KMS-11 (cell line): Measurements from ENCODE around the gene ARHGDIB.

ENCODE experiments used
- H2AFZ ChIP-seq: fragments of 200-600 bp; sonication (generic); 2 replicates; pipeline ENCODE4 v1.6.1; 2016; ENCODE audit warnings: antibody characterized with exemption, mixed run types, low read depth
- H3K27ac ChIP-seq: fragments of 200-600 bp; sonication (generic); 2 replicates; pipeline ENCODE4 v1.6.1; 2016; ENCODE audit warnings: mild to moderate bottlenecking, mixed run types
- H3K27me3 ChIP-seq: fragments of 200-600 bp; sonication (generic); 2 replicates; pipeline ENCODE4 v1.6.1; 2017; ENCODE audit warnings: mild to moderate bottlenecking, low read depth, mixed run types, moderate library complexity; ENCODE audit not compliant: insufficient read depth
- H3K36me3 ChIP-seq: fragments of 200-600 bp; sonication (generic); 2 replicates; pipeline ENCODE4 v1.6.1; 2017; ENCODE audit warnings: mild to moderate bottlenecking, mixed run types; ENCODE audit not compliant: insufficient read depth
- H3K4me1 ChIP-seq: fragments of 200-600 bp; sonication (generic); 2 replicates; pipeline ENCODE4 v1.6.1; 2016; ENCODE audit warnings: mild to moderate bottlenecking, low read depth, mixed run types; ENCODE audit not compliant: poor library complexity, severe bottlenecking
- H3K4me2 ChIP-seq: fragments of 200-600 bp; sonication (generic); 2 replicates; pipeline ENCODE4 v1.7.0; 2016; ENCODE audit warnings: mild to moderate bottlenecking, mixed run types
- H3K4me3 ChIP-seq: fragments of 200-600 bp; sonication (generic); IDR thresholded peaks from 2 replicates; pipeline ENCODE4 v1.6.1; 2017; ENCODE audit warnings: low read depth, low read length, mixed read lengths; ENCODE audit not compliant: insufficient read depth
- H3K79me2 ChIP-seq: fragments of 200-600 bp; sonication (generic); 2 replicates; pipeline ENCODE4 v1.6.1; 2016; ENCODE audit warnings: low read depth, mixed run types; ENCODE audit not compliant: insufficient read depth
- H3K9ac ChIP-seq: fragments of 200-600 bp; sonication (generic); 2 replicates; pipeline ENCODE4 v1.6.1; 2016; ENCODE audit warnings: mild to moderate bottlenecking, mixed run types
- H4K20me1 ChIP-seq: fragments of 200-600 bp; sonication (generic); 2 replicates; pipeline ENCODE4 v1.6.1; 2016; ENCODE audit warnings: mild to moderate bottlenecking, mixed run types; ENCODE audit not compliant: insufficient read depth
- CTCF ChIP-seq: fragments of 200-600 bp; sonication (generic); conservative IDR thresholded peaks from 2 replicates; pipeline ENCODE4 v1.6.1; 2017; ENCODE audit warnings: low read depth, mild to moderate bottlenecking, antibody characterized with exemption, low read length, moderate library complexity, mixed read lengths

Gene ARHGDIB

GRCh38 chr12:14928931-14929330, 32.5 kb downstream of the ARHGDIB start:
- no peak overlapping the region for H3K4me2 ChIP-seq
- no peaks in the 10 kb centered on the region for H3K4me1 ChIP-seq
- no peaks in the 10 kb centered on the region for H4K20me1 ChIP-seq
- no peak overlapping the region for H3K4me3 ChIP-seq
- no peak for TF ChIP-seq CTCF
- H3K36me3 ChIP-seq: no peaks in the 10 kb centered on the region
- no peak overlapping the region for H3K27ac ChIP-seq
- H3K79me2 ChIP-seq: no peaks in the 10 kb centered on the region
- no peak overlapping the region for H2AFZ ChIP-seq
- H3K27me3 ChIP-seq: no peaks in the 10 kb centered on the region
- no peak overlapping the region for H3K9ac ChIP-seq

- Histone ChIP-seq H3K9ac (no peak overlapping the region), H3K4me3 (no peak overlapping the region), H4K20me1 (no peaks in the 10 kb centered on the region), H3K79me2 (no peaks in the 10 kb centered on the region), H3K36me3 (no peaks in the 10 kb centered on the region), H2AFZ (no peak overlapping the region), H3K4me2 (no peak overlapping the region), H3K27me3 (no peaks in the 10 kb centered on the region), H3K27ac (no peak overlapping the region), H3K4me1 (no peaks in the 10 kb centered on the region)
- no peak for TF ChIP-seq CTCF
Measured at GRCh38 chr12:14927267-14927666, 34.1 kb downstream of the ARHGDIB start.

DNA sequence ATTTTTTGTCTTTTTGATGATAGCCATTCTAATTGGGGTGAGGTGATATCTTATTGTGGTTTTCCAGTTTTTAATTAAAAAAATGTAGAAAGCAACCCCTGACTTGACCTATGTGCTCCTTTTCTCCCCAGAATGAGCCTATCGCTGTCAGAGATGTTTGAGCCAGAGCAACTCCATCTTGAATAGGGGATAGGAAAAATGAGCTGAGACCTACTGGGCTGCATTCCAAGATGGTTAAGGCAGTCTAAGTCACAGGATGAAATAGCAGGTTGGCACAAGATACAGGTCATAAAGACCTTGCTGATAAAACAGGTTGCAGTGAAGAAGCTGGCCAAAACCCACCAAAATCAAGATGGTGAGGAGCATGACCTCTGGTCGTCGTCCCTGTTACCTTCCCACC, 36.9 kb downstream of the ARHGDIB start:
- no peak overlapping the region for H3K4me2 ChIP-seq
- no peaks in the 10 kb centered on the region for H3K79me2 ChIP-seq
- TF ChIP-seq CTCF: no peak
- no peak overlapping the region for H3K27ac ChIP-seq
- H3K36me3 ChIP-seq: no peaks in the 10 kb centered on the region
- H4K20me1 ChIP-seq: no peaks in the 10 kb centered on the region
- no peaks in the 10 kb centered on the region for H3K4me1 ChIP-seq
- H3K4me3 ChIP-seq: no peak overlapping the region
- H3K9ac ChIP-seq: no peak overlapping the region
- no peaks in the 10 kb centered on the region for H3K27me3 ChIP-seq
- no peak overlapping the region for H2AFZ ChIP-seq

DNA sequence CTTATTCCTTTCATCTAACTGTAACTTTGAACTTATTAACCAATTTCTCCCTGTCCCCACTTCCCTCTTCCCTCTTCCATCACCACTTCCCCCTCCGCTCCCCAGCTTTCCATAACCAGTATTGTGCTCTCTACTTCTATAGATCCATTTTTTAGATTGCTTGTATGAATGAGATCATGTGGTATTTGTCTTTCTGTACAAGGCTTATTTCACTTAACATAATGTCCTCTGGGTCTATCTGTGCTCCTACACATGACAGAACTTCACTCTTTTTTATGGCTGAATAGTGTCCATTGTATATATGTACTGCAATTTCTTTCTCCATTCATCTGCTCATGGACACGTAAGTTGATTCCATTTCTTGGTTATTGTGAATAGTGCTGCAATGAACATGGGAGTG, 37.5 kb downstream of the ARHGDIB start:
- Histone ChIP-seq H3K27me3 (no peaks in the 10 kb centered on the region), H4K20me1 (no peaks in the 10 kb centered on the region), H3K4me3 (no peak overlapping the region), H2AFZ (no peak overlapping the region), H3K4me2 (no peak overlapping the region), H3K36me3 (no peaks in the 10 kb centered on the region), H3K9ac (no peak overlapping the region), H3K79me2 (no peaks in the 10 kb centered on the region), H3K27ac (no peak overlapping the region), H3K4me1 (no peaks in the 10 kb centered on the region)
- TF ChIP-seq CTCF: no peak

GRCh38 chr12:14921218-14921617, 40.2 kb downstream of the ARHGDIB start:
- Histone ChIP-seq H3K9ac (no peak overlapping the region), H3K4me2 (no peak overlapping the region), H3K4me3 (no peak overlapping the region), H3K79me2 (no peaks in the 10 kb centered on the region), H2AFZ (no peak overlapping the region), H3K27me3 (no peaks in the 10 kb centered on the region), H3K36me3 (no peaks in the 10 kb centered on the region), H3K27ac (no peak overlapping the region), H4K20me1 (no peaks in the 10 kb centered on the region), H3K4me1 (no peaks in the 10 kb centered on the region)
- TF ChIP-seq CTCF: no peak
